H9 (cell line): ENCODE measurements around the gene IQUB. TPM values are rescaled to one million over a fixed set of nuclear protein-coding genes. Genes with fewer than 3 reads are reported as not detected.

Experiments
- DNase-seq: peaks from one replicate; pipeline ENCODE4 v3.0.0-alpha.2; 2017
- H2AFZ ChIP-seq: one replicate; pipeline ENCODE4 v1.6.1; 2013; ENCODE audit warnings: mild to moderate bottlenecking, low read length, control low read depth, moderate library complexity
- H2AK5ac ChIP-seq: 2 replicates; pipeline ENCODE4 v1.6.1; 2013; ENCODE audit warnings: low read length, control low read depth, mixed read lengths; ENCODE audit not compliant: insufficient read length
- H2BK120ac ChIP-seq: one replicate; pipeline ENCODE4 v1.6.1; 2013; ENCODE audit warnings: low read depth, mild to moderate bottlenecking, low read length, control low read depth, inconsistent platforms; ENCODE audit not compliant: poor library complexity, severe bottlenecking
- H2BK12ac ChIP-seq: 2 replicates; pipeline ENCODE4 v1.6.1; 2013; ENCODE audit warnings: low read length, control low read depth, mixed read lengths, low read depth; ENCODE audit not compliant: insufficient read length
- H2BK15ac ChIP-seq: 2 replicates; pipeline ENCODE4 v1.6.1; 2013; ENCODE audit warnings: low read depth, low read length, control low read depth
- H2BK20ac ChIP-seq: one replicate; pipeline ENCODE4 v1.6.1; 2013; ENCODE audit warnings: low read depth, mild to moderate bottlenecking, low read length, control low read depth, inconsistent platforms; ENCODE audit not compliant: poor library complexity, severe bottlenecking
- H2BK5ac ChIP-seq: 2 replicates; pipeline ENCODE4 v1.6.1; 2013; ENCODE audit warnings: low read length, control low read depth, mixed read lengths; ENCODE audit not compliant: insufficient read length
- H3K14ac ChIP-seq: 2 replicates; pipeline ENCODE4 v1.6.1; 2013; ENCODE audit warnings: low read length, control low read depth; ENCODE audit not compliant: insufficient read depth
- H3K18ac ChIP-seq: 2 replicates; pipeline ENCODE4 v1.6.1; 2013; ENCODE audit warnings: low read depth, mild to moderate bottlenecking, mixed read lengths, low read length, control low read depth; ENCODE audit not compliant: insufficient read length
- H3K23ac ChIP-seq: 2 replicates; pipeline ENCODE4 v1.6.1; 2013; ENCODE audit warnings: low read length, control low read depth, mixed read lengths, low read depth; ENCODE audit not compliant: insufficient read length
- H3K23me2 ChIP-seq: 2 replicates; pipeline ENCODE4 v1.6.1; 2013; ENCODE audit warnings: low read depth, mild to moderate bottlenecking, mixed read lengths, low read length, control low read depth; ENCODE audit not compliant: insufficient read length, poor library complexity, severe bottlenecking
- H3K27ac ChIP-seq: 2 replicates; pipeline ENCODE4 v1.5.1; 2013; ENCODE audit warnings: low read length, control low read depth, mixed read lengths, low read depth; ENCODE audit not compliant: insufficient read length
- H3K27me3 ChIP-seq: 2 replicates; pipeline ENCODE4 v1.6.1; 2013; ENCODE audit warnings: low read length, control low read depth, inconsistent platforms; ENCODE audit not compliant: insufficient read depth
- H3K4ac ChIP-seq: 2 replicates; pipeline ENCODE4 v1.6.1; 2013; ENCODE audit warnings: low read depth, mild to moderate bottlenecking, control low read depth, inconsistent platforms, low read length, moderate library complexity
- H3K4me1 ChIP-seq: 2 replicates; pipeline ENCODE4 v1.6.1; 2013; ENCODE audit warnings: low read length, control low read depth, inconsistent platforms; ENCODE audit not compliant: insufficient read depth
- H3K4me2 ChIP-seq: 2 replicates; pipeline ENCODE4 v1.6.1; 2013; ENCODE audit warnings: low read length, control low read depth, mixed read lengths; ENCODE audit not compliant: insufficient read length, insufficient read depth
- H3K56ac ChIP-seq: 2 replicates; pipeline ENCODE4 v1.6.1; 2013; ENCODE audit warnings: low read depth, mild to moderate bottlenecking, mixed read lengths, low read length, control low read depth; ENCODE audit not compliant: insufficient read length
- H3K79me1 ChIP-seq: 2 replicates; pipeline ENCODE4 v1.6.1; 2013; ENCODE audit warnings: low read depth, mild to moderate bottlenecking, moderate library complexity, low read length, control low read depth, inconsistent platforms; ENCODE audit not compliant: insufficient read depth, poor library complexity, severe bottlenecking
- H3K79me2 ChIP-seq: 2 replicates; pipeline ENCODE4 v1.6.1; 2013; ENCODE audit warnings: low read length, control low read depth, inconsistent platforms; ENCODE audit not compliant: insufficient read depth
- H3K9ac ChIP-seq: 2 replicates; pipeline ENCODE4 v1.6.1; 2013; ENCODE audit warnings: low read length, control low read depth, mixed read lengths; ENCODE audit not compliant: insufficient read length; ENCODE audit errors: extremely low read depth
- H3K9me3 ChIP-seq: one replicate; pipeline ENCODE4 v1.6.1; 2013; ENCODE audit warnings: low read depth, low read length, inconsistent platforms; ENCODE audit not compliant: control insufficient read depth
- H3T11ph ChIP-seq: one replicate; pipeline ENCODE4 v1.6.1; 2013; ENCODE audit warnings: mild to moderate bottlenecking, low read length, control low read depth, inconsistent platforms
- H4K20me1 ChIP-seq: one replicate; pipeline ENCODE4 v1.6.1; 2013; ENCODE audit not compliant: control insufficient read depth, insufficient read length, insufficient read depth
- H4K5ac ChIP-seq: 2 replicates; pipeline ENCODE4 v1.6.1; 2013; ENCODE audit warnings: low read depth, mild to moderate bottlenecking, mixed read lengths, low read length, control low read depth; ENCODE audit not compliant: insufficient read length
- H4K8ac ChIP-seq: replicated peaks from 2 replicates; pipeline ENCODE4 v1.6.1; 2013; ENCODE audit warnings: low read length, control low read depth, mixed read lengths, low read depth; ENCODE audit not compliant: insufficient read length
- H4K91ac ChIP-seq: 2 replicates; pipeline ENCODE4 v1.6.1; 2013; ENCODE audit warnings: low read depth, mild to moderate bottlenecking, moderate library complexity, mixed read lengths, low read length, control low read depth; ENCODE audit not compliant: insufficient read length
- H3K27ac Mint-ChIP-seq, 3 experiments: 2 replicates in 2 of 3; 3 replicates in 1 of 3; pipeline ENCODE4 v1.8.0; 2020 to 2021; ENCODE audit warnings: mixed read lengths in 3 of 3, mild to moderate bottlenecking in 1 of 3, moderate library complexity in 1 of 3
- H3K27me3 Mint-ChIP-seq: 2 replicates; pipeline ENCODE4 v1.8.0; 2021; ENCODE audit warnings: low read depth, mild to moderate bottlenecking, moderate library complexity, mixed read lengths
- H3K36me3 Mint-ChIP-seq, 3 experiments: 2 replicates in 2 of 3; 3 replicates in 1 of 3; pipeline ENCODE4 v1.8.0; 2020 to 2021; ENCODE audit warnings: low read depth in 3 of 3, mixed read lengths in 3 of 3; ENCODE audit not compliant: insufficient read depth in 1 of 3
- H3K4me1 Mint-ChIP-seq, 2 experiments: 2 replicates each; pipeline ENCODE4 v1.8.0; 2020; ENCODE audit warnings: mixed read lengths in 2 of 2
- H3K4me3 Mint-ChIP-seq, 2 experiments: 2 replicates in 1 of 2; 3 replicates in 1 of 2; pipeline ENCODE4 v1.8.0; 2020 to 2021; ENCODE audit warnings: mild to moderate bottlenecking in 2 of 2, mixed read lengths in 2 of 2, moderate library complexity in 1 of 2
- H3K9me3 Mint-ChIP-seq, 2 experiments: 2 replicates in 1 of 2; 3 replicates in 1 of 2; pipeline ENCODE4 v1.8.0; 2020; ENCODE audit warnings: mild to moderate bottlenecking in 2 of 2, mixed read lengths in 2 of 2, moderate library complexity in 1 of 2
- WGBS: extraction: QIAGEN DNeasy Blood & Tissue Kit; methylation state at CpG from one replicate; pipeline ENCODE4 v1.1.7; 2013; ENCODE audit warnings: missing lambda C conversion rate, low lambda C conversion rate, mixed read lengths; ENCODE audit not compliant: insufficient read length; ENCODE audit errors: extremely low coverage; 5-methylcytosine and 5-hydroxymethylcytosine counted together
- total RNA-seq: library from RNA; stranded (reverse); gene quantifications from 2 replicates; pipeline ENCODE4 v1.2.1, GENCODE V29; 2021
- TF ChIP-seq, protein P1 (sequence below): fragments of 200-600 bp; sonication (generic); conservative IDR thresholded peaks from 3 replicates; pipeline ENCODE4 v1.8.0; 2021; ENCODE audit warnings: antibody characterized with exemption, mild to moderate bottlenecking

Gene IQUB
- total RNA-seq, 1 experiment from 2014 or later = 0.28 TPM

DNA sequence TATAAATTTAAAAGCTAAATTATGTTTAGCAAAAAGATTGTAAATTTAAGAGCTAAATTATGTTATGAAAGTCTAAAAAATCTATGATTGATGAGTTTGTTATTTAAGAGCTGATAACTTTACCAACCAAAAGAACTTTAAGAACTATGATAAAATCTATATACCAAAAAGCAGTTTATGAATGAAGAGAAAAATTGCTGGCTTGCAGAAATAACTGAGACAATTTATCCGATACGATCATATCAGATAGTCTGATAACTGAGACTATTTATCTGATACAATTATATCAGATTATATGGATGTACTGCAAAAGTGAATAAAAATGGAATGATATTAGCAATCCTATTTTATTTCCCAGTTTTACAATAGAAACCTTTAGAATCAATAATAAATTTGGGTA is 50.2 kb downstream of the IQUB start:
- Histone ChIP-seq H4K20me1 (no peaks in the 10 kb centered on the region), H3K56ac (no peak overlapping the region), H3K23me2 (no peaks in the 10 kb centered on the region), H3K4ac (no peak overlapping the region), H4K91ac (no peak overlapping the region), H2BK20ac (no peak overlapping the region), H2BK120ac (no peak overlapping the region), H3K27ac (no peak overlapping the region), H2AK5ac (no peak overlapping the region), H2BK15ac (no peak overlapping the region), H3K27me3 (no peaks in the 10 kb centered on the region), H3K14ac (no peak overlapping the region), H3K79me1 (no peaks in the 10 kb centered on the region), H4K8ac (no peak overlapping the region), H3K9ac (no peak overlapping the region), H3K18ac (no peak overlapping the region), H3K4me1 (no peaks in the 10 kb centered on the region), H4K5ac (no peak overlapping the region), H3K23ac (no peak overlapping the region), H2BK5ac (no peak overlapping the region), H3K79me2 (no peaks in the 10 kb centered on the region), H2BK12ac (no peak overlapping the region), H3K4me2 (no peak overlapping the region), H3T11ph (no peak overlapping the region), H2AFZ (no peak overlapping the region), H3K9me3 (no peaks in the 10 kb centered on the region)
- H3K27ac Mint-ChIP-seq = no peak overlapping the region
- no peak for DNase-seq
- no peak overlapping the region for H3K4me3 Mint-ChIP-seq
- TF ChIP-seq, protein P1, sequence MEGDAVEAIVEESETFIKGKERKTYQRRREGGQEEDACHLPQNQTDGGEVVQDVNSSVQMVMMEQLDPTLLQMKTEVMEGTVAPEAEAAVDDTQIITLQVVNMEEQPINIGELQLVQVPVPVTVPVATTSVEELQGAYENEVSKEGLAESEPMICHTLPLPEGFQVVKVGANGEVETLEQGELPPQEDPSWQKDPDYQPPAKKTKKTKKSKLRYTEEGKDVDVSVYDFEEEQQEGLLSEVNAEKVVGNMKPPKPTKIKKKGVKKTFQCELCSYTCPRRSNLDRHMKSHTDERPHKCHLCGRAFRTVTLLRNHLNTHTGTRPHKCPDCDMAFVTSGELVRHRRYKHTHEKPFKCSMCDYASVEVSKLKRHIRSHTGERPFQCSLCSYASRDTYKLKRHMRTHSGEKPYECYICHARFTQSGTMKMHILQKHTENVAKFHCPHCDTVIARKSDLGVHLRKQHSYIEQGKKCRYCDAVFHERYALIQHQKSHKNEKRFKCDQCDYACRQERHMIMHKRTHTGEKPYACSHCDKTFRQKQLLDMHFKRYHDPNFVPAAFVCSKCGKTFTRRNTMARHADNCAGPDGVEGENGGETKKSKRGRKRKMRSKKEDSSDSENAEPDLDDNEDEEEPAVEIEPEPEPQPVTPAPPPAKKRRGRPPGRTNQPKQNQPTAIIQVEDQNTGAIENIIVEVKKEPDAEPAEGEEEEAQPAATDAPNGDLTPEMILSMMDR = no peak
- no peaks in the 10 kb centered on the region for H3K27me3 Mint-ChIP-seq
- H3K9me3 Mint-ChIP-seq = peaks cover 0 to 3% of the 10 kb centered on the region in 2 experiments; a peak in 1 of 5 replicates
- no CpG with 5 or more reads among the region's 2 CpGs for WGBS
- no peaks in the 10 kb centered on the region for H3K4me1 Mint-ChIP-seq
- H3K36me3 Mint-ChIP-seq = no peaks in the 10 kb centered on the region
